OCI-LY7 (cell line): ENCODE results near the gene PHF10. TPM values are rescaled to one million over a fixed set of nuclear protein-coding genes. Genes with fewer than 3 reads are reported as not detected.

ENCODE experiments used
- BruUV-seq: library from RNA; stranded (reverse); fragments of 400-500 nt; replicated peaks from 2 replicates; lab custom pipeline; 2021; lab: Mats Ljungman, UMichigan
- CTCF ChIA-PET: fragments of 300-600 bp; sonication (Branson Sonifier 250); formaldehyde crosslinking; loops from one replicate; lab custom pipeline; 2022; ENCODE audit warnings: antibody characterized with exemption; ENCODE audit not compliant: unreplicated experiment; lab: Charles Lee
- POLR2A ChIA-PET: fragments of 300-600 bp; sonication (Branson Sonifier 250); formaldehyde crosslinking; loops from one replicate; lab custom pipeline; 2022; ENCODE audit warnings: antibody characterized with exemption; lab: Charles Lee
- DNase-seq: peaks from one replicate; pipeline ENCODE4 v3.0.0-alpha.2; 2015; ENCODE audit warnings: low spot score
- H2AFZ ChIP-seq: fragments of 200-600 bp; sonication (generic), shearing (Covaris generic); 2 replicates; pipeline ENCODE4 v1.6.1; 2014; ENCODE audit warnings: mild to moderate bottlenecking, antibody characterized with exemption, low read length, moderate library complexity
- H3K27ac ChIP-seq: fragments of 200-600 bp; sonication (generic); 2 replicates; pipeline ENCODE4 v1.5.1; 2014; ENCODE audit warnings: mixed run types, low read depth, mild to moderate bottlenecking, moderate library complexity, low read length, inconsistent platforms; ENCODE audit not compliant: poor library complexity, severe bottlenecking
- H3K36me3 ChIP-seq: fragments of 200-600 bp; sonication (generic); 2 replicates; pipeline ENCODE4 v1.6.1; 2014; ENCODE audit warnings: mild to moderate bottlenecking, antibody characterized with exemption, low read length, moderate library complexity, mixed read lengths; ENCODE audit not compliant: insufficient read depth
- H3K4me1 ChIP-seq: fragments of 200-600 bp; sonication (generic); 2 replicates; pipeline ENCODE4 v1.5.1; 2014; ENCODE audit warnings: mild to moderate bottlenecking, low read length; ENCODE audit not compliant: insufficient read depth, poor library complexity, severe bottlenecking
- H3K4me2 ChIP-seq: fragments of 200-600 bp; sonication (generic); 2 replicates; pipeline ENCODE4 v1.6.1; 2014; ENCODE audit warnings: mild to moderate bottlenecking, low read length
- H3K4me3 ChIP-seq: fragments of 200-600 bp; sonication (generic); 2 replicates; pipeline ENCODE4 v1.5.1; 2014; ENCODE audit warnings: mild to moderate bottlenecking, low read depth, low read length; ENCODE audit not compliant: poor library complexity, severe bottlenecking
- H3K79me2 ChIP-seq: fragments of 200-600 bp; sonication (generic); 2 replicates; pipeline ENCODE4 v1.6.1; 2016; ENCODE audit warnings: low read depth, mild to moderate bottlenecking, low read length, moderate library complexity, mixed read lengths; ENCODE audit not compliant: insufficient read depth
- H3K9me2 ChIP-seq: fragments of 200-600 bp; sonication (generic); 2 replicates; pipeline ENCODE4 v1.6.1; 2016; ENCODE audit warnings: mild to moderate bottlenecking, low read length, mixed read lengths; ENCODE audit not compliant: insufficient read depth
- H3K9me3 ChIP-seq: fragments of 200-600 bp; sonication (generic); 2 replicates; pipeline ENCODE4 v1.6.1; 2014; ENCODE audit warnings: mild to moderate bottlenecking, mixed run types, low read length, mixed read lengths
- H4K20me1 ChIP-seq: fragments of 200-600 bp; sonication (generic); 2 replicates; pipeline ENCODE4 v1.6.1; 2014; ENCODE audit warnings: mild to moderate bottlenecking, antibody characterized with exemption, low read length, moderate library complexity, mixed read lengths; ENCODE audit not compliant: insufficient read depth
- CTCF ChIP-seq: fragments of 200-600 bp; sonication (generic); conservative IDR thresholded peaks from 2 replicates; pipeline ENCODE4 v1.5.1; 2014; ENCODE audit warnings: mild to moderate bottlenecking, antibody characterized with exemption, low read length, moderate library complexity, mixed read lengths
- EZH2phosphoT487 ChIP-seq: fragments of 200-600 bp; sonication (generic); IDR thresholded peaks from 2 replicates; pipeline ENCODE4 v1.6.1; 2018; ENCODE audit warnings: low read depth, borderline replicate concordance, mild to moderate bottlenecking, mixed run types, antibody characterized with exemption, low read length, moderate library complexity, mixed read lengths
- intact Hi-C: fragments of 100-400 bp; cut with micrococcal nuclease; formaldehyde crosslinking; loops from one replicate; pipeline ENCODE4 v1.10.0; 2022; ENCODE audit not compliant: unreplicated experiment
- total RNA-seq, 2 experiments: library from RNA; depleted of rRNA in 1 of 2; stranded (reverse); fragments of >200 nt in 1 of 2; shearing (Covaris generic) in 1 of 2; gene quantifications; 2 replicates each; pipeline ENCODE4 v1.2.3, GENCODE V29; 2014 to 2022

Gene PHF10
- total RNA-seq, 2 experiments from 2014 or later = 42.5 to 74.1 TPM

- no peak for TF ChIP-seq CTCF
- no peak for TF ChIP-seq EZH2phosphoT487
- H2AFZ ChIP-seq = no peak overlapping the region
- H3K4me3 ChIP-seq = no peak overlapping the region
- H3K27ac ChIP-seq = no peak overlapping the region
- H3K79me2 ChIP-seq = no peaks in the 10 kb centered on the region
- H3K9me3 ChIP-seq = peaks cover 11% of the 10 kb centered on the region
- no peaks in the 10 kb centered on the region for H4K20me1 ChIP-seq
- no peak for DNase-seq
- H3K4me1 ChIP-seq = no peaks in the 10 kb centered on the region
- no peak overlapping the region for H3K4me2 ChIP-seq
- no peaks in the 10 kb centered on the region for H3K9me2 ChIP-seq
- BruUV-seq = no TSS peak
- intact Hi-C loops = no loop called here
- H3K36me3 ChIP-seq = peaks cover 69% of the 10 kb centered on the region
- CTCF ChIA-PET = interaction anchor here (1.6 kb wide), 1 partner anchor 16 kb away, joined by 4 read pairs; no protein-coding TSS in a partner anchor
- POLR2A ChIA-PET = no interaction called here
Observed at GRCh38 chr6:169677096-169677495, 47.2 kb downstream of the PHF10 start.

GRCh38 chr6:169675011-169675410, 49.3 kb downstream of the PHF10 start:
- Histone ChIP-seq H4K20me1 (no peaks in the 10 kb centered on the region), H3K79me2 (no peaks in the 10 kb centered on the region), H3K4me2 (no peak overlapping the region), H3K36me3 (peaks cover 66% of the 10 kb centered on the region), H3K9me3 (no peaks in the 10 kb centered on the region), H3K9me2 (no peaks in the 10 kb centered on the region), H3K4me3 (no peak overlapping the region), H3K27ac (no peak overlapping the region), H3K4me1 (no peaks in the 10 kb centered on the region), H2AFZ (no peak overlapping the region)
- DNase-seq = no peak
- TF ChIP-seq EZH2phosphoT487 (no peak), CTCF (no peak)
- intact Hi-C loops = no loop called here
- ChIA-PET CTCF (no interaction called here), POLR2A (no interaction called here)
- BruUV-seq = no TSS peak

GRCh38 chr6:169671563-169671962, 52.7 kb downstream of the PHF10 start:
- Histone ChIP-seq H3K27ac (no peak overlapping the region), H3K4me3 (no peak overlapping the region), H3K36me3 (peaks cover 66% of the 10 kb centered on the region; the same call in 1 of the 2 replicates), H3K4me1 (no peaks in the 10 kb centered on the region), H3K79me2 (no peaks in the 10 kb centered on the region), H3K9me3 (no peaks in the 10 kb centered on the region), H2AFZ (no peak overlapping the region), H3K4me2 (no peak overlapping the region), H4K20me1 (no peaks in the 10 kb centered on the region), H3K9me2 (no peaks in the 10 kb centered on the region)
- ChIA-PET POLR2A (interaction anchor here (0.7 kb wide), 1 partner anchor 31 kb away, joined by 3 read pairs; no protein-coding TSS in a partner anchor), CTCF (no interaction called here)
- intact Hi-C loops = no loop called here
- TF ChIP-seq EZH2phosphoT487 (no peak), CTCF (no peak)
- no TSS peak for BruUV-seq
- DNase-seq = no peak
